Mucosa of rectum (tissue), 2 donors: ENCODE results near the gene ASIC2.
"Not testable (repeated sequence)": the region's sequence is repeated elsewhere in the genome, so short reads cannot be mapped to it uniquely, and the experiment has no call there.

Source experiments
- H3K27ac ChIP-seq, 2 donors: one replicate each; pipeline ENCODE4 v1.7.0; 2013; ENCODE audit warnings: inconsistent platforms in 2 of 2, low read depth in 2 of 2, low read length in 2 of 2
- H3K27me3 ChIP-seq, 2 donors: one replicate each; pipeline ENCODE4 v1.7.0; 2013; ENCODE audit warnings: low read length in 2 of 2; ENCODE audit not compliant: control insufficient read depth in 2 of 2, insufficient read depth in 2 of 2
- H3K36me3 ChIP-seq, 2 donors: one replicate each; pipeline ENCODE4 v1.7.0; 2013; ENCODE audit warnings: low read length in 2 of 2; ENCODE audit not compliant: control insufficient read depth in 2 of 2, insufficient read depth in 2 of 2
- H3K4me1 ChIP-seq, 2 donors: one replicate each; pipeline ENCODE4 v1.7.0; 2013; ENCODE audit warnings: low read length in 2 of 2, mild to moderate bottlenecking in 1 of 2; ENCODE audit not compliant: control insufficient read depth in 2 of 2, insufficient read depth in 2 of 2
- H3K4me3 ChIP-seq, 2 donors: one replicate each; pipeline ENCODE4 v1.7.0; 2013; ENCODE audit warnings: low read length in 2 of 2
- H3K9ac ChIP-seq, 2 donors: one replicate each; pipeline ENCODE4 v1.7.0; 2013; ENCODE audit warnings: low read length in 2 of 2, low read depth in 1 of 2, mild to moderate bottlenecking in 1 of 2
- H3K9me3 ChIP-seq, 2 donors: one replicate each; pipeline ENCODE4 v1.7.0; 2013; ENCODE audit warnings: low read length in 2 of 2; ENCODE audit not compliant: control insufficient read depth in 2 of 2
- donor health status: healthy.
- donor health status: Normal muscosa, but diverticular disease.

The ASIC2 gene

GRCh38 chr17:32980230-32980629, 312.9 kb downstream of the ASIC2 start:
- H3K36me3 ChIP-seq, result no peaks in the 10 kb centered on the region
- H3K27me3 ChIP-seq, result no peaks in the 10 kb centered on the region
- no peak overlapping the region for H3K27ac ChIP-seq
- H3K4me3 ChIP-seq, result no peak overlapping the region
- peaks cover 9 to 11% of the 10 kb centered on the region in 2 donors for H3K4me1 ChIP-seq
- H3K9me3 ChIP-seq, result peaks cover 0 to 2% of the 10 kb centered on the region in 2 donors
- no peak overlapping the region for H3K9ac ChIP-seq

DNA sequence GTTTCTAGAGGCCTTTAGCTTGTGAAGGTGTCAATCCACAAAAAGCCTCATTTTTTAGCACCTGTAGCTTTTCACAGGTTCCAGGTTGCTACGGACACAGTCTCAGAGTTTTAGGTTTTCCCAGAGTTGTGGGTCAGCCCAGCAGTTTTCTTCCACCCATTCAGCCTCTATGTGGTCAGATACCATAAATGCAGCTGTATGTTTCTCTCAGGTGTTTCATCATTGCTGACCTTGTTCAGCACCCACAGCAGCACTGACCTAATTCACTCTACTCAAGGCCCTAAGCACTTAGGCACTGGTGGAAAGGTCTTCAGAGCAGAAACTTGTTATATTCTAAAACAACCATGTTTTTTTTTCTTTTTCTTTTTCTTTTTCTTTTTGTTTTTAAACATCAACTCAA, 316.5 kb downstream of the ASIC2 start:
- Histone ChIP-seq H3K4me1 (peaks cover 0 to 4% of the 10 kb centered on the region in 2 donors), H3K9ac (no peak overlapping the region), H3K36me3 (no peaks in the 10 kb centered on the region), H3K27me3 (no peaks in the 10 kb centered on the region), H3K27ac (peak overlapping the region in 1 of 2 donors; percentile 32), H3K4me3 (no peak overlapping the region), H3K9me3 (peaks cover 0 to 2% of the 10 kb centered on the region in 2 donors)

GRCh38 chr17:32976131-32976530, 317.0 kb downstream of the ASIC2 start:
- peaks cover 0 to 3% of the 10 kb centered on the region in 2 donors for H3K4me1 ChIP-seq
- no peak overlapping the region for H3K9ac ChIP-seq
- no peak overlapping the region for H3K4me3 ChIP-seq
- no peaks in the 10 kb centered on the region for H3K9me3 ChIP-seq
- no peaks in the 10 kb centered on the region for H3K36me3 ChIP-seq
- peak overlapping the region in 1 of 2 donors; percentile 32 for H3K27ac ChIP-seq
- H3K27me3 ChIP-seq, result no peaks in the 10 kb centered on the region

DNA sequence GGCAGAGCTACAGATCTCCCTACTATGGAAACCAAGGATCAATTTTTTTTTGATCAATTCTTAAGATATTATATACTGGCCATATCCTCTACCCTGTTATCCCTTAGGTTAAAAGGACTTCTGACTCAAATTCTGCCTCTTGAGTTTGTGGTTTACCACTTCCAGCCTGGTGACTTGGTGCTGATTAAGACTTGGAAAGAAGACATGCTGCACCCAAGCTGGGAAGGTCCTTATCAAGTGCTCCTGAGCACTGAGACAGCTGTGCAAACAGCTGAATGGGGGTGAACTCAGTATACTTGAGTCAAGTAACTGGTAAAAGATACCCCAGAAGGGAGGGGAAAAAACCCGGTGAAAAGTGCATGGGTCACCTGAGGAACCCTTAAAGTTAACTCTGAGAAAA, 321.9 kb downstream of the ASIC2 start:
- Histone ChIP-seq H3K9me3 (no peaks in the 10 kb centered on the region), H3K4me3 (no peak overlapping the region), H3K9ac (no peak overlapping the region), H3K4me1 (peaks cover 3 to 4% of the 10 kb centered on the region in 2 donors), H3K27ac (no peak overlapping the region), H3K27me3 (no peaks in the 10 kb centered on the region), H3K36me3 (no peaks in the 10 kb centered on the region)

GRCh38 chr17:32970281-32970680, 322.8 kb downstream of the ASIC2 start:
- peaks cover 3 to 4% of the 10 kb centered on the region in 2 donors for H3K4me1 ChIP-seq
- H3K36me3 ChIP-seq, result no peaks in the 10 kb centered on the region
- H3K27ac ChIP-seq, result peak overlapping the region in 1 of 2 donors; percentile 23
- H3K9me3 ChIP-seq, result no peaks in the 10 kb centered on the region
- H3K27me3 ChIP-seq, result no peaks in the 10 kb centered on the region
- no peak overlapping the region for H3K9ac ChIP-seq
- H3K4me3 ChIP-seq, result no peak overlapping the region

- not testable (repeated sequence) for H3K27ac ChIP-seq, H3K27me3 ChIP-seq, H3K4me1 ChIP-seq, H3K9ac ChIP-seq, H3K9me3 ChIP-seq, H3K4me3 ChIP-seq, H3K36me3 ChIP-seq
Measured at GRCh38 chr17:32969231-32969630, 323.9 kb downstream of the ASIC2 start.

GRCh38 chr17:32964541-32964940, 328.6 kb downstream of the ASIC2 start:
- no peaks in the 10 kb centered on the region for H3K27me3 ChIP-seq
- peaks cover 14 to 24% of the 10 kb centered on the region in 2 donors for H3K4me1 ChIP-seq
- peak overlapping the region; percentile 23 to 32 for H3K27ac ChIP-seq

More at GRCh38 chr17:32964541-32964940, 328.6 kb downstream of the ASIC2 start:
- no peaks in the 10 kb centered on the region for H3K36me3 ChIP-seq
- H3K9me3 ChIP-seq, result no peaks in the 10 kb centered on the region
- no peak overlapping the region for H3K9ac ChIP-seq
- H3K4me3 ChIP-seq, result peak overlapping the region in 1 of 2 donors; percentile 22
